OCI-LY7 (cell line): Measurements from ENCODE around the gene SMPDL3B. TPM values are rescaled to one million over a fixed set of nuclear protein-coding genes. Genes with fewer than 3 reads are reported as not detected.
A peak's percentile ranks its signal among the peaks of the same experiment; 100 is the strongest.

Experiments
- BruUV-seq: library from RNA; stranded (reverse); fragments of 400-500 nt; replicated peaks from 2 replicates; lab custom pipeline; 2021; lab: Mats Ljungman, UMichigan
- CTCF ChIA-PET: fragments of 300-600 bp; sonication (Branson Sonifier 250); formaldehyde crosslinking; loops from one replicate; lab custom pipeline; 2022; ENCODE audit warnings: antibody characterized with exemption; ENCODE audit not compliant: unreplicated experiment; lab: Charles Lee
- POLR2A ChIA-PET: fragments of 300-600 bp; sonication (Branson Sonifier 250); formaldehyde crosslinking; loops from one replicate; lab custom pipeline; 2022; ENCODE audit warnings: antibody characterized with exemption; lab: Charles Lee
- DNase-seq: peaks from one replicate; pipeline ENCODE4 v3.0.0-alpha.2; 2015; ENCODE audit warnings: low spot score
- H2AFZ ChIP-seq: fragments of 200-600 bp; sonication (generic), shearing (Covaris generic); 2 replicates; pipeline ENCODE4 v1.6.1; 2014; ENCODE audit warnings: mild to moderate bottlenecking, antibody characterized with exemption, low read length, moderate library complexity
- H3K27ac ChIP-seq: fragments of 200-600 bp; sonication (generic); 2 replicates; pipeline ENCODE4 v1.5.1; 2014; ENCODE audit warnings: mixed run types, low read depth, mild to moderate bottlenecking, moderate library complexity, low read length, inconsistent platforms; ENCODE audit not compliant: poor library complexity, severe bottlenecking
- H3K36me3 ChIP-seq: fragments of 200-600 bp; sonication (generic); 2 replicates; pipeline ENCODE4 v1.6.1; 2014; ENCODE audit warnings: mild to moderate bottlenecking, antibody characterized with exemption, low read length, moderate library complexity, mixed read lengths; ENCODE audit not compliant: insufficient read depth
- H3K4me1 ChIP-seq: fragments of 200-600 bp; sonication (generic); 2 replicates; pipeline ENCODE4 v1.5.1; 2014; ENCODE audit warnings: mild to moderate bottlenecking, low read length; ENCODE audit not compliant: insufficient read depth, poor library complexity, severe bottlenecking
- H3K4me2 ChIP-seq: fragments of 200-600 bp; sonication (generic); 2 replicates; pipeline ENCODE4 v1.6.1; 2014; ENCODE audit warnings: mild to moderate bottlenecking, low read length
- H3K4me3 ChIP-seq: fragments of 200-600 bp; sonication (generic); 2 replicates; pipeline ENCODE4 v1.5.1; 2014; ENCODE audit warnings: mild to moderate bottlenecking, low read depth, low read length; ENCODE audit not compliant: poor library complexity, severe bottlenecking
- H3K79me2 ChIP-seq: fragments of 200-600 bp; sonication (generic); 2 replicates; pipeline ENCODE4 v1.6.1; 2016; ENCODE audit warnings: low read depth, mild to moderate bottlenecking, low read length, moderate library complexity, mixed read lengths; ENCODE audit not compliant: insufficient read depth
- H3K9me2 ChIP-seq: fragments of 200-600 bp; sonication (generic); 2 replicates; pipeline ENCODE4 v1.6.1; 2016; ENCODE audit warnings: mild to moderate bottlenecking, low read length, mixed read lengths; ENCODE audit not compliant: insufficient read depth
- H3K9me3 ChIP-seq: fragments of 200-600 bp; sonication (generic); 2 replicates; pipeline ENCODE4 v1.6.1; 2014; ENCODE audit warnings: mild to moderate bottlenecking, mixed run types, low read length, mixed read lengths
- H4K20me1 ChIP-seq: fragments of 200-600 bp; sonication (generic); 2 replicates; pipeline ENCODE4 v1.6.1; 2014; ENCODE audit warnings: mild to moderate bottlenecking, antibody characterized with exemption, low read length, moderate library complexity, mixed read lengths; ENCODE audit not compliant: insufficient read depth
- EZH2phosphoT487 ChIP-seq: fragments of 200-600 bp; sonication (generic); IDR thresholded peaks from 2 replicates; pipeline ENCODE4 v1.6.1; 2018; ENCODE audit warnings: low read depth, borderline replicate concordance, mild to moderate bottlenecking, mixed run types, antibody characterized with exemption, low read length, moderate library complexity, mixed read lengths
- intact Hi-C: fragments of 100-400 bp; cut with micrococcal nuclease; formaldehyde crosslinking; loops from one replicate; pipeline ENCODE4 v1.10.0; 2022; ENCODE audit not compliant: unreplicated experiment
- total RNA-seq, 2 experiments: library from RNA; depleted of rRNA in 1 of 2; stranded (reverse); fragments of >200 nt in 1 of 2; shearing (Covaris generic) in 1 of 2; gene quantifications; 2 replicates each; pipeline ENCODE4 v1.2.3, GENCODE V29; 2014 to 2022
- TF ChIP-seq, protein P1 (sequence below): fragments of 200-600 bp; sonication (generic); conservative IDR thresholded peaks from 2 replicates; pipeline ENCODE4 v1.5.1; 2014; ENCODE audit warnings: mild to moderate bottlenecking, antibody characterized with exemption, low read length, moderate library complexity, mixed read lengths

The SMPDL3B gene
- total RNA-seq, 2 experiments from 2014 or later, result 0.19 TPM; not detected in 1

DNA sequence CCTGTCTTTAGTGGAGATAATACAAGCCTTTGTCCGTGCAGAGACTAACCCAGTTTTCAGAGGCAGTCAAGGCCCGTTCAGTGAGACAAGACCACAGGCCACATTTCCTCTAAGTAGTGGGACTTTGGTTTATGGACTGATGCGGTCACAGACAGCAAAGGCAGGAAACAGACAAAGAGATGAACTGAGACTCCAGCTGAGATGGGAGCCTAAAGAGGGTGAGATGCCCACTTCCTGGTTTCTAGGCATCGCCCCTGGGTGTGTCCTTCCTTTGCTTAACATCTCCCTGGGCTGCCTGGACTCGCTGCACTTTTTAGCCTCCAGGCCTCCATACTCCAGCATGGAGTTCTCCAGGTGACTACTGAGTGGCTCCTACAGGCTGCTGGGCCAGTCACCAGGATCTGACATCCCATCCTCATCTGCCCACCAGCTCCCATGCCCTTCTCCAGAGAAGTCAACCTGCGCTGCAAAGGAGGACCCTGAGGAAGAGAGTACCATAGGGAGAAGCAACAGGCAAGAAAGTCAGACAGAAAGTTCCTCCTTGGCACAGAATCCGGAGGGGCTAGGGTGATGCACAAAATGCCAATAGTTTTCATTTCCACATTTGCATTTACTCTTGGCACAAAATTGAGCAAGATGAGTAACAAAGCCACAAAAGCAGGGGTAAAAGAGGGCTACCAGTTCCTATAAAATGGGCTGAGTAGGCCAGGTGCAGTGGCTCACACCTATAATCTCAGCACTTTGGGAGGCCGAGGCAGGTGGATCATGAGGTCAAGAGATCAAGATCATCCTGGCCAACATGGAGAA is 47.4 kb upstream of the SMPDL3B start:
- Histone ChIP-seq H2AFZ (no peak overlapping the region), H3K4me2 (peak overlapping the region; percentile 64), H3K9me3 (no peaks in the 10 kb centered on the region), H3K4me3 (no peak overlapping the region), H3K9me2 (no peaks in the 10 kb centered on the region), H3K4me1 (peaks cover 88% of the 10 kb centered on the region), H3K27ac (peak overlapping the region; percentile 52), H4K20me1 (no peaks in the 10 kb centered on the region), H3K79me2 (no peaks in the 10 kb centered on the region), H3K36me3 (peaks cover 52% of the 10 kb centered on the region)
- TF ChIP-seq EZH2phosphoT487, result no peak
- TF ChIP-seq, protein P1, sequence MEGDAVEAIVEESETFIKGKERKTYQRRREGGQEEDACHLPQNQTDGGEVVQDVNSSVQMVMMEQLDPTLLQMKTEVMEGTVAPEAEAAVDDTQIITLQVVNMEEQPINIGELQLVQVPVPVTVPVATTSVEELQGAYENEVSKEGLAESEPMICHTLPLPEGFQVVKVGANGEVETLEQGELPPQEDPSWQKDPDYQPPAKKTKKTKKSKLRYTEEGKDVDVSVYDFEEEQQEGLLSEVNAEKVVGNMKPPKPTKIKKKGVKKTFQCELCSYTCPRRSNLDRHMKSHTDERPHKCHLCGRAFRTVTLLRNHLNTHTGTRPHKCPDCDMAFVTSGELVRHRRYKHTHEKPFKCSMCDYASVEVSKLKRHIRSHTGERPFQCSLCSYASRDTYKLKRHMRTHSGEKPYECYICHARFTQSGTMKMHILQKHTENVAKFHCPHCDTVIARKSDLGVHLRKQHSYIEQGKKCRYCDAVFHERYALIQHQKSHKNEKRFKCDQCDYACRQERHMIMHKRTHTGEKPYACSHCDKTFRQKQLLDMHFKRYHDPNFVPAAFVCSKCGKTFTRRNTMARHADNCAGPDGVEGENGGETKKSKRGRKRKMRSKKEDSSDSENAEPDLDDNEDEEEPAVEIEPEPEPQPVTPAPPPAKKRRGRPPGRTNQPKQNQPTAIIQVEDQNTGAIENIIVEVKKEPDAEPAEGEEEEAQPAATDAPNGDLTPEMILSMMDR, result no peak
- CTCF ChIA-PET, result no interaction called here
- POLR2A ChIA-PET, result interaction anchor here (0.7 kb wide), 1 partner anchor 1577 kb away, joined by 6 read pairs; no protein-coding TSS in a partner anchor
- intact Hi-C loops, result no loop called here
- no TSS peak for BruUV-seq
- DNase-seq, result peak; percentile 77

- no peaks in the 10 kb centered on the region for H3K79me2 ChIP-seq
- H2AFZ ChIP-seq, result no peak overlapping the region
- H4K20me1 ChIP-seq, result no peaks in the 10 kb centered on the region
- no TSS peak for BruUV-seq
- peaks cover 85% of the 10 kb centered on the region for H3K4me1 ChIP-seq
- no peak for DNase-seq
- TF ChIP-seq, protein P1, result no peak
- ChIA-PET POLR2A (interaction anchor here (1.6 kb wide), 1 partner anchor 196 kb away, joined by 5 read pairs; no protein-coding TSS in a partner anchor), CTCF (no interaction called here)
- H3K27ac ChIP-seq, result peak overlapping the region; percentile 83
- peaks cover 73% of the 10 kb centered on the region for H3K36me3 ChIP-seq
- H3K9me2 ChIP-seq, result no peaks in the 10 kb centered on the region
- peak overlapping the region; percentile 42 for H3K4me2 ChIP-seq
- H3K4me3 ChIP-seq, result peak overlapping the region; percentile 4
- intact Hi-C loops, result no loop called here
- H3K9me3 ChIP-seq, result no peaks in the 10 kb centered on the region
Measured at GRCh38 chr1:27889506-27889905, 45.3 kb upstream of the SMPDL3B start.
